ENCODE measurements around the gene TBX3.

TBX3 gene

GRCh38 chr12:114704096-114704495 lies 20.1 kb upstream of the TBX3 start:
- Histone ChIP-seq H3K9me3 (ENCODE audit: control insufficient read depth, low read length) (no peaks in the 10 kb centered on the region), H3K27me3 (replicated peaks; ENCODE audit: control insufficient read depth, insufficient read depth, low read length) (peaks cover 28% of the 10 kb centered on the region), H3K36me3 (ENCODE audit: control insufficient read depth, insufficient read depth, low read length, severe bottlenecking) (no peaks in the 10 kb centered on the region), H3K4me1 (ENCODE audit: control insufficient read depth, insufficient read depth, low read length) (no peaks in the 10 kb centered on the region), H3K9ac (ENCODE audit: low read length) (no peak overlapping the region), H3K4me3 (ENCODE audit: low read length) (no peak overlapping the region)
- peak; percentile 56 for DNase-seq (ENCODE audit: low read depth)

- DNase-seq (ENCODE audit: low read depth) = no peak
- Histone ChIP-seq H3K9me3 (ENCODE audit: control insufficient read depth, low read length) (no peaks in the 10 kb centered on the region), H3K27me3 (replicated peaks; ENCODE audit: control insufficient read depth, insufficient read depth, low read length) (peaks cover 36% of the 10 kb centered on the region), H3K36me3 (ENCODE audit: control insufficient read depth, insufficient read depth, low read length, severe bottlenecking) (no peaks in the 10 kb centered on the region), H3K4me1 (ENCODE audit: control insufficient read depth, insufficient read depth, low read length) (no peaks in the 10 kb centered on the region), H3K9ac (ENCODE audit: low read length) (no peak overlapping the region), H3K4me3 (ENCODE audit: low read length) (no peak overlapping the region)
Measured at GRCh38 chr12:114703060-114703493, 19.1 kb upstream of the TBX3 start.

GRCh38 chr12:114702462-114702861 lies 18.5 kb upstream of the TBX3 start:
- Histone ChIP-seq H3K36me3 (ENCODE audit: control insufficient read depth, insufficient read depth, low read length, severe bottlenecking) (no peaks in the 10 kb centered on the region), H3K4me1 (ENCODE audit: control insufficient read depth, insufficient read depth, low read length) (peaks cover 6% of the 10 kb centered on the region), H3K4me3 (ENCODE audit: low read length) (no peak overlapping the region), H3K9me3 (ENCODE audit: control insufficient read depth, low read length) (no peaks in the 10 kb centered on the region), H3K27me3 (replicated peaks; ENCODE audit: control insufficient read depth, insufficient read depth, low read length) (peaks cover 42% of the 10 kb centered on the region), H3K9ac (ENCODE audit: low read length) (no peak overlapping the region)
- no peak for DNase-seq (ENCODE audit: low read depth)

GRCh38 chr12:114701553-114701952 lies 17.6 kb upstream of the TBX3 start:
- DNase-seq (ENCODE audit: low read depth) = no peak
- no peak overlapping the region for H3K9ac ChIP-seq (ENCODE audit: low read length)
- no peaks in the 10 kb centered on the region for H3K36me3 ChIP-seq (ENCODE audit: control insufficient read depth, insufficient read depth, low read length, severe bottlenecking)
- H3K4me1 ChIP-seq (ENCODE audit: control insufficient read depth, insufficient read depth, low read length) = peaks cover 7% of the 10 kb centered on the region
- H3K9me3 ChIP-seq (ENCODE audit: control insufficient read depth, low read length) = no peaks in the 10 kb centered on the region
- no peak overlapping the region for H3K4me3 ChIP-seq (ENCODE audit: low read length)
- peaks cover 51% of the 10 kb centered on the region for H3K27me3 ChIP-seq (replicated peaks; ENCODE audit: control insufficient read depth, insufficient read depth, low read length)

GRCh38 chr12:114701104-114701414 lies 17.1 kb upstream of the TBX3 start:
- peaks cover 7% of the 10 kb centered on the region for H3K4me1 ChIP-seq (ENCODE audit: control insufficient read depth, insufficient read depth, low read length)
- DNase-seq (ENCODE audit: low read depth) = no peak
- no peaks in the 10 kb centered on the region for H3K36me3 ChIP-seq (ENCODE audit: control insufficient read depth, insufficient read depth, low read length, severe bottlenecking)

GRCh38 chr12:114700392-114701103 lies 16.6 kb upstream of the TBX3 start:
- no peak overlapping the region for H3K9ac ChIP-seq (ENCODE audit: low read length)
- no peak overlapping the region for H3K4me3 ChIP-seq (ENCODE audit: low read length)
- peaks cover 60% of the 10 kb centered on the region for H3K27me3 ChIP-seq (replicated peaks; ENCODE audit: control insufficient read depth, insufficient read depth, low read length)
- H3K4me1 ChIP-seq (ENCODE audit: control insufficient read depth, insufficient read depth, low read length) = peaks cover 7% of the 10 kb centered on the region
- no peak for DNase-seq (ENCODE audit: low read depth)
- H3K36me3 ChIP-seq (ENCODE audit: control insufficient read depth, insufficient read depth, low read length, severe bottlenecking) = no peaks in the 10 kb centered on the region
- H3K9me3 ChIP-seq (ENCODE audit: control insufficient read depth, low read length) = no peaks in the 10 kb centered on the region

More at GRCh38 chr12:114701104-114701414, 17.1 kb upstream of the TBX3 start:
- Histone ChIP-seq H3K9ac (ENCODE audit: low read length) (no peak overlapping the region), H3K27me3 (replicated peaks; ENCODE audit: control insufficient read depth, insufficient read depth, low read length) (peaks cover 56% of the 10 kb centered on the region), H3K4me3 (ENCODE audit: low read length) (no peak overlapping the region), H3K9me3 (ENCODE audit: control insufficient read depth, low read length) (no peaks in the 10 kb centered on the region)

- no peak for DNase-seq (ENCODE audit: low read depth)
- H3K4me3 ChIP-seq (ENCODE audit: low read length) = peak overlapping the region; percentile 81
Measured at GRCh38 chr12:114698566-114699163, 14.7 kb upstream of the TBX3 start.

GRCh38 chr12:114697741-114698565 lies 14.0 kb upstream of the TBX3 start:
- Histone ChIP-seq H3K9ac (ENCODE audit: low read length) (peak overlapping the region; percentile 70), H3K9me3 (ENCODE audit: control insufficient read depth, low read length) (no peaks in the 10 kb centered on the region), H3K4me1 (ENCODE audit: control insufficient read depth, insufficient read depth, low read length) (peaks cover 7% of the 10 kb centered on the region), H3K27me3 (replicated peaks; ENCODE audit: control insufficient read depth, insufficient read depth, low read length) (peaks cover 71% of the 10 kb centered on the region), H3K4me3 (ENCODE audit: low read length) (peak overlapping the region; percentile 81), H3K36me3 (ENCODE audit: control insufficient read depth, insufficient read depth, low read length, severe bottlenecking) (no peaks in the 10 kb centered on the region)
- DNase-seq (ENCODE audit: low read depth) = peak; percentile 44

More at GRCh38 chr12:114698566-114699163, 14.7 kb upstream of the TBX3 start:
- H3K9me3 ChIP-seq (ENCODE audit: control insufficient read depth, low read length) = no peaks in the 10 kb centered on the region
- peaks cover 7% of the 10 kb centered on the region for H3K4me1 ChIP-seq (ENCODE audit: control insufficient read depth, insufficient read depth, low read length)
- H3K36me3 ChIP-seq (ENCODE audit: control insufficient read depth, insufficient read depth, low read length, severe bottlenecking) = no peaks in the 10 kb centered on the region
- peaks cover 70% of the 10 kb centered on the region for H3K27me3 ChIP-seq (replicated peaks; ENCODE audit: control insufficient read depth, insufficient read depth, low read length)
- H3K9ac ChIP-seq (ENCODE audit: low read length) = peak overlapping the region; percentile 70

GRCh38 chr12:114697243-114697716 lies 13.3 kb upstream of the TBX3 start:
- peaks cover 71% of the 10 kb centered on the region for H3K27me3 ChIP-seq (replicated peaks; ENCODE audit: control insufficient read depth, insufficient read depth, low read length)
- H3K9ac ChIP-seq (ENCODE audit: low read length) = no peak overlapping the region
- no peaks in the 10 kb centered on the region for H3K9me3 ChIP-seq (ENCODE audit: control insufficient read depth, low read length)
- no peak for DNase-seq (ENCODE audit: low read depth)
- no peaks in the 10 kb centered on the region for H3K36me3 ChIP-seq (ENCODE audit: control insufficient read depth, insufficient read depth, low read length, severe bottlenecking)
- peak overlapping the region; percentile 81 for H3K4me3 ChIP-seq (ENCODE audit: low read length)
- H3K4me1 ChIP-seq (ENCODE audit: control insufficient read depth, insufficient read depth, low read length) = peaks cover 7% of the 10 kb centered on the region

GRCh38 chr12:114696443-114697242 lies 12.7 kb upstream of the TBX3 start:
- Histone ChIP-seq H3K4me3 (ENCODE audit: low read length) (no peak overlapping the region), H3K9me3 (ENCODE audit: control insufficient read depth, low read length) (no peaks in the 10 kb centered on the region), H3K4me1 (ENCODE audit: control insufficient read depth, insufficient read depth, low read length) (peaks cover 7% of the 10 kb centered on the region), H3K9ac (ENCODE audit: low read length) (no peak overlapping the region), H3K27me3 (replicated peaks; ENCODE audit: control insufficient read depth, insufficient read depth, low read length) (peaks cover 65% of the 10 kb centered on the region), H3K36me3 (ENCODE audit: control insufficient read depth, insufficient read depth, low read length, severe bottlenecking) (no peaks in the 10 kb centered on the region)
- DNase-seq (ENCODE audit: low read depth) = no peak

- DNase-seq (ENCODE audit: low read depth) = no peak
- Histone ChIP-seq H3K9ac (ENCODE audit: low read length) (no peak overlapping the region), H3K27me3 (replicated peaks; ENCODE audit: control insufficient read depth, insufficient read depth, low read length) (peaks cover 53% of the 10 kb centered on the region), H3K4me1 (ENCODE audit: control insufficient read depth, insufficient read depth, low read length) (peaks cover 7% of the 10 kb centered on the region), H3K36me3 (ENCODE audit: control insufficient read depth, insufficient read depth, low read length, severe bottlenecking) (no peaks in the 10 kb centered on the region), H3K9me3 (ENCODE audit: control insufficient read depth, low read length) (no peaks in the 10 kb centered on the region), H3K4me3 (ENCODE audit: low read length) (no peak overlapping the region)
Measured at GRCh38 chr12:114695305-114695592, 11.3 kb upstream of the TBX3 start.

Measured in adipocyte (in vitro differentiated cells).